ENCODE data around the gene HRH2. TPM values are rescaled to one million over a fixed set of nuclear protein-coding genes. Genes with fewer than 3 reads are reported as not detected.

HRH2 gene
- total RNA-seq, 1 donor from 2014 or later: 96.9 TPM

GRCh38 chr5:175692235-175692995, 34.5 kb downstream of the HRH2 start:
- Mint-ChIP-seq H3K36me3 (ENCODE audit: low read depth) (peaks cover 46% of the 10 kb centered on the region), H3K27ac (peak overlapping the region; percentile 38), H3K9me3 (no peaks in the 10 kb centered on the region), H3K4me3 (no peak overlapping the region), H3K4me1 (ENCODE audit: low read depth) (peaks cover 59% of the 10 kb centered on the region), H3K27me3 (ENCODE audit: insufficient read depth) (no peaks in the 10 kb centered on the region)
- DNase-seq (ENCODE audit: low spot score): no peak
- intact Hi-C loops (cut with micrococcal nuclease): no loop called here

GRCh38 chr5:175692996-175693710, 35.3 kb downstream of the HRH2 start:
- DNase-seq (ENCODE audit: low spot score): no peak
- Mint-ChIP-seq H3K27me3 (ENCODE audit: insufficient read depth) (no peaks in the 10 kb centered on the region), H3K27ac (no peak overlapping the region), H3K4me3 (no peak overlapping the region), H3K9me3 (no peaks in the 10 kb centered on the region), H3K36me3 (ENCODE audit: low read depth) (peaks cover 46% of the 10 kb centered on the region), H3K4me1 (ENCODE audit: low read depth) (peaks cover 61% of the 10 kb centered on the region)
- intact Hi-C loops (cut with micrococcal nuclease): no loop called here

GRCh38 chr5:175693741-175694140, 35.9 kb downstream of the HRH2 start:
- DNase-seq (ENCODE audit: low spot score): no peak
- H3K27ac Mint-ChIP-seq: peak overlapping the region; percentile 43
- H3K4me3 Mint-ChIP-seq: no peak overlapping the region
- peaks cover 60% of the 10 kb centered on the region for H3K4me1 Mint-ChIP-seq (ENCODE audit: low read depth)
- intact Hi-C loops (cut with micrococcal nuclease): no loop called here
- no peaks in the 10 kb centered on the region for H3K27me3 Mint-ChIP-seq (ENCODE audit: insufficient read depth)
- H3K9me3 Mint-ChIP-seq: no peaks in the 10 kb centered on the region
- H3K36me3 Mint-ChIP-seq (ENCODE audit: low read depth): peaks cover 48% of the 10 kb centered on the region

- no peak overlapping the region for H3K4me3 Mint-ChIP-seq
- peaks cover 45% of the 10 kb centered on the region for H3K36me3 Mint-ChIP-seq (ENCODE audit: low read depth)
- no peak for DNase-seq (ENCODE audit: low spot score)
- peaks cover 52% of the 10 kb centered on the region for H3K4me1 Mint-ChIP-seq (ENCODE audit: low read depth)
- no peak overlapping the region for H3K27ac Mint-ChIP-seq
- intact Hi-C loops (cut with micrococcal nuclease): loop anchor here (5.0 kb wide), 1 partner anchor 742 kb away; no protein-coding TSS in a partner anchor
- no peaks in the 10 kb centered on the region for H3K27me3 Mint-ChIP-seq (ENCODE audit: insufficient read depth)
- no peaks in the 10 kb centered on the region for H3K9me3 Mint-ChIP-seq
These were observed 36.7 kb downstream of the HRH2 start for GRCh38 chr5:175694371-175695160.

- Mint-ChIP-seq H3K9me3 (no peaks in the 10 kb centered on the region), H3K4me1 (ENCODE audit: low read depth) (peaks cover 47% of the 10 kb centered on the region), H3K36me3 (ENCODE audit: low read depth) (peaks cover 52% of the 10 kb centered on the region), H3K27ac (peak overlapping the region; percentile 78), H3K27me3 (ENCODE audit: insufficient read depth) (no peaks in the 10 kb centered on the region), H3K4me3 (no peak overlapping the region)
- intact Hi-C loops (cut with micrococcal nuclease): loop anchor here (1.0 to 5.0 kb wide), 6 partner anchors 23 to 743 kb away; partner anchors contain the start of gene HRH2
- no peak for DNase-seq (ENCODE audit: low spot score)
These were observed 37.6 kb downstream of the HRH2 start for GRCh38 chr5:175695161-175696126.

- H3K27ac Mint-ChIP-seq: peak overlapping the region; percentile 78
- no peaks in the 10 kb centered on the region for H3K9me3 Mint-ChIP-seq
- H3K27me3 Mint-ChIP-seq (ENCODE audit: insufficient read depth): no peaks in the 10 kb centered on the region
- H3K36me3 Mint-ChIP-seq (ENCODE audit: low read depth): peaks cover 47% of the 10 kb centered on the region
- H3K4me3 Mint-ChIP-seq: peak overlapping the region; percentile 33
- intact Hi-C loops (cut with micrococcal nuclease): loop anchor here (1.0 to 5.0 kb wide), 6 partner anchors 23 to 744 kb away; partner anchors contain the start of gene HRH2
- peaks cover 39% of the 10 kb centered on the region for H3K4me1 Mint-ChIP-seq (ENCODE audit: low read depth)
- peak; percentile 63 for DNase-seq (ENCODE audit: low spot score)
These were observed 38.4 kb downstream of the HRH2 start for GRCh38 chr5:175696139-175696854.

- H3K4me3 Mint-ChIP-seq: no peak overlapping the region
- H3K4me1 Mint-ChIP-seq (ENCODE audit: low read depth): peaks cover 39% of the 10 kb centered on the region
- H3K27ac Mint-ChIP-seq: no peak overlapping the region
- peaks cover 52% of the 10 kb centered on the region for H3K36me3 Mint-ChIP-seq (ENCODE audit: low read depth)
- no peak for DNase-seq (ENCODE audit: low spot score)
- H3K27me3 Mint-ChIP-seq (ENCODE audit: insufficient read depth): no peaks in the 10 kb centered on the region
- intact Hi-C loops (cut with micrococcal nuclease): loop anchor here (1.0 to 5.0 kb wide), 6 partner anchors 22 to 745 kb away; partner anchors contain the start of gene HRH2
- H3K9me3 Mint-ChIP-seq: no peaks in the 10 kb centered on the region
These were observed 39.0 kb downstream of the HRH2 start for GRCh38 chr5:175696855-175697198.

- Mint-ChIP-seq H3K27me3 (ENCODE audit: insufficient read depth) (no peaks in the 10 kb centered on the region), H3K4me1 (ENCODE audit: low read depth) (peaks cover 39% of the 10 kb centered on the region), H3K4me3 (no peak overlapping the region), H3K9me3 (no peaks in the 10 kb centered on the region), H3K27ac (peak overlapping the region; percentile 46), H3K36me3 (ENCODE audit: low read depth) (peaks cover 47% of the 10 kb centered on the region)
- no peak for DNase-seq (ENCODE audit: low spot score)
- intact Hi-C loops (cut with micrococcal nuclease): loop anchor here (2.0 to 5.0 kb wide), 2 partner anchors 21 to 746 kb away; no protein-coding TSS in a partner anchor
These were observed 40.0 kb downstream of the HRH2 start for GRCh38 chr5:175697846-175698245.

GRCh38 chr5:175698401-175699115, 40.7 kb downstream of the HRH2 start:
- H3K27me3 Mint-ChIP-seq (ENCODE audit: insufficient read depth): no peaks in the 10 kb centered on the region
- no peaks in the 10 kb centered on the region for H3K9me3 Mint-ChIP-seq
- peaks cover 38% of the 10 kb centered on the region for H3K4me1 Mint-ChIP-seq (ENCODE audit: low read depth)
- H3K4me3 Mint-ChIP-seq: no peak overlapping the region
- no peak for DNase-seq (ENCODE audit: low spot score)
- peak overlapping the region; percentile 46 for H3K27ac Mint-ChIP-seq
- peaks cover 51% of the 10 kb centered on the region for H3K36me3 Mint-ChIP-seq (ENCODE audit: low read depth)
- intact Hi-C loops (cut with micrococcal nuclease): loop anchor here (5.0 kb wide), 1 partner anchor 746 kb away; no protein-coding TSS in a partner anchor

- Mint-ChIP-seq H3K9me3 (no peaks in the 10 kb centered on the region), H3K27ac (no peak overlapping the region), H3K36me3 (ENCODE audit: low read depth) (peaks cover 41% of the 10 kb centered on the region), H3K4me1 (ENCODE audit: low read depth) (peaks cover 18% of the 10 kb centered on the region), H3K4me3 (no peak overlapping the region), H3K27me3 (ENCODE audit: insufficient read depth) (no peaks in the 10 kb centered on the region)
- DNase-seq (ENCODE audit: low spot score): no peak
- intact Hi-C loops (cut with micrococcal nuclease): loop anchor here (1.0 kb wide), 1 partner anchor 167 kb away; no protein-coding TSS in a partner anchor
These were observed 43.1 kb downstream of the HRH2 start for GRCh38 chr5:175700991-175701390.

GRCh38 chr5:175701797-175702196, 43.9 kb downstream of the HRH2 start:
- H3K36me3 Mint-ChIP-seq (ENCODE audit: low read depth): peaks cover 35% of the 10 kb centered on the region
- H3K27me3 Mint-ChIP-seq (ENCODE audit: insufficient read depth): no peaks in the 10 kb centered on the region
- no peaks in the 10 kb centered on the region for H3K9me3 Mint-ChIP-seq
- no peak overlapping the region for H3K27ac Mint-ChIP-seq
- peaks cover 11% of the 10 kb centered on the region for H3K4me1 Mint-ChIP-seq (ENCODE audit: low read depth)
- DNase-seq (ENCODE audit: low spot score): no peak
- intact Hi-C loops (cut with micrococcal nuclease): loop anchor here (1.0 kb wide), 1 partner anchor 167 kb away; no protein-coding TSS in a partner anchor
- H3K4me3 Mint-ChIP-seq: no peak overlapping the region
